ENCODE data around the gene ANTXR1.
A peak's percentile ranks its signal among the peaks of the same experiment; 100 is the strongest.
"Not testable (repeated sequence)": the region's sequence is repeated elsewhere in the genome, so short reads cannot be mapped to it uniquely, and the experiment has no call there.

ANTXR1 gene

DNA sequence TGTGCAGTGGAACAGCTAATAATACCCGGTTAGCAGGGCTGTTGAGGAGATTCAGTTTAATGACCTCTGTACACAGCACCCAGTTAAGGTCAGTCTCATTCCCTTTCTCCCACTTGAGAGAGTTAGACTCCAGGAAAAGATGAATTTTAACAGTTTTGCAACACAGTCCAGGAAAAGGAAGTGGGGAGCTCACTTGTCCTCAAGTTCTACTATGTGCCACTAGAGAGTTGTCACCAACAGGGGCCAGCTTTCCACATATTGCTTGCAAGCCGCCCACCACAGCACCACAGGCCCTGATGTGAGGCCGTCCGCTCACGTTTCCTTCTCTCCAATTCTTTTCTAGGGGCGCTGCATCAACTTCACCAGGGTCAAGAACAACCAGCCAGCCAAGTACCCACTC, 231.9 kb downstream of the ANTXR1 start:
- DNase-seq = peak; percentile 63

DNA sequence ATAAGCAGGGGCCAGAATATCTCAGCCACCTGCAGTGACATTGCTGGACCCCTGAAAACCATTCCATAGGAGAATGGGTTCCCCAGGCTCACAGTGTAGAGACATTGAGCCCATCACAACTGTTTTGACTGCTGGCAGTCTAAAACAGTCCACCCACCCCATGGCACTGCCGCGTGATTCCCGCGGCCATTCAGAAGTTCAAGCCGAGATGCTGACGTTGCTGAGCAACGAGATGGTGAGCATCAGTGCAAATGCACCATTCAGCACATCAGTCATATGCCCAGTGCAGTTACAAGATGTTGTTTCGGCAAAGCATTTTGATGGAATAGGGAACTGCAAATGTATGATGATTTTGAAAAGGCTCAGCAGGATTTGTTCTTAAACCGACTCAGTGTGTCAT, 234.6 kb downstream of the ANTXR1 start:
- DNase-seq = no peak

DNA sequence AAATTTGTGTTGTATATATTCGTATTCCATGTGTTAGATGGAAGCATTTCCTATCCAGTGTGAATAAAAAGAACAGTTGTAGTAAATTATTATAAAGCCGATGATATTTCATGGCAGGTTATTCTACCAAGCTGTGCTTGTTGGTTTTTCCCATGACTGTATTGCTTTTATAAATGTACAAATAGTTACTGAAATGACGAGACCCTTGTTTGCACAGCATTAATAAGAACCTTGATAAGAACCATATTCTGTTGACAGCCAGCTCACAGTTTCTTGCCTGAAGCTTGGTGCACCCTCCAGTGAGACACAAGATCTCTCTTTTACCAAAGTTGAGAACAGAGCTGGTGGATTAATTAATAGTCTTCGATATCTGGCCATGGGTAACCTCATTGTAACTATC, 235.3 kb downstream of the ANTXR1 start:
- no peak for DNase-seq

DNA sequence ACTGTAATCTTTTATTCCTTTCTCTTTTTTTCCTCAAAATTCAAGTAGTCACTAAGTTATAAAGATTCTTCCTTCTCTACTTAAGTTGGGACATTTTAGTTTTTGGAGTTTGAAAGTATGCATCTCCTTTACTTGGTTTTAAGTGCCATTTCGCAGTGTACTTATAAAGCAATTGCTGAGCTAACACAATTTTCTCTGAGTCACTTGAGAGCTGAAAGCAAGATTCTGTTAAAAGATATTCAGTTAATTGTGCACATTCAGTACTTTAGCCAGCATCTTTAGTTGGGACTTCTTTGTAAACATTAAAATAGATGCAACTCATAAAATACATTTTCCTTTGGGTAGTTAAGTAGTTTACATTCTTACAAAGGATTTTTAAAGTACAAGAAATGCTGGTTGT, 238.0 kb downstream of the ANTXR1 start:
- no peak for DNase-seq

DNA sequence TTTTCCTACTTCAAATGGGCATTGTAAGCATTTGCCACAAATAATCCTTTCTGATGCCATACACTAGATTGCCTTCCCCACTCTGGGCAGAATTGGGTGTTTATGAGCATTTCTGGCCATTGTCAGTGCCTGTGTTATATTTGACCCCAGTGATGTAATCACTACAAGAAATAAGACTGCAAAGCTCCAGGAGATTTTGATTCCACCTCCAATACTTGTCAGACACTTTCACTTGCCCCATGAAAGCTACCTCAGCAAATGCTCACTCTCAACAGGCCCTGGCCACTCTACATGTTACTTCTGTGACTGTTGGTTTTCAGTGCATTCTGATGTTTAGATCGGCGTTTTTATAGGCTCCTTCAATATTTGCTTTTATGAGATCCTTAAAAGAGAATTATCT, 239.0 kb downstream of the ANTXR1 start:
- DNase-seq = no peak

DNA sequence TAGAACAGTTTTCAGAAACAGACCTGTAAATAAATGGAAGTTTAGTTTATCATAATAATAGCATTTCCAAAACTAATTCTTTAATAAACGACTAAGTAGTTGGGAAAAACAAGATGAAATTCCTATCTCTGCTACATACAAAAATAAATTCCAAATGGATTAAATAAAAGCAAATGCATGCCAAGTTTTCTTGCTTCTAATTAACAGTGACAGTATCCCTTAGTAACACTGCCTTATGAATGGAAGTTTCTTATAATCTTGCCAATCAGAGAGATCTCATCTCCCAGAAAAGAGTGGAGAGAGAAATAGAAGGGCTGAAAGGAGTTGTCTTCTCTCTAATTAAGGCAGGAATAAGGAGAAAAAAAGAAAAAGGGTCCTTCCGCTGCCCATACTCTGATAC, 240.1 kb downstream of the ANTXR1 start:
- DNase-seq = no peak

DNA sequence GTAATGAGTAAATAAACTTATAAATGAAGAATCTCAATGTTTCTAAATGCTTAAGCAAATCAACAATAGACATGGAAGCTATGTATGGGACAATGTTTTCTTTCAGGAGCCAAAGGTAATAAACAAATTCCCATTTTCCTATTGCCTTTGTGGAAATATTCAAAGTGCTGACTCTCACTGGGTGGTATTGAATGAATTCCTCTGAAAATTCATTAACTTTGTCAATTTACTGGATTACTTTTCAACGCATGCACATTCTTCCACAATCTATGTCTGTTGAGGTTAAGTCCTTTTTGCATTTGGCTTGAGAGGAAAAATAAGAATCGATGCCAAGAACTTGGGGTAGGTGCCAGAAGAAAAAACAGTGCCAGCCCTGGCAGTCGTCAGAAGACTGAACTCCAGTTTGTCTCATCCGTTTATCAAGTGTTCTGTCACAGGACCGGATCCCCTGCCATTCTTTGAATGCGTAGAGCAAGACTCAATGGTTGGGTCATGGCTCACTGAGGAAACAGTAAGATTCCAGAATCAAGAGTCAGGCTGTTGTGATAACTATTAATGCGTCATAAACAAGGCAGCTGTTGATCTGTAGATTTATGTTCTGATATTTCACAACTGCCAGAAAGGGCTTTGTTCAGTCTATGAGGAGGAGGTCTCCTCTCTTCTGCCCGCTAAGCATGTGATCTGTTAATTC, 240.8 kb downstream of the ANTXR1 start:
- DNase-seq = no peak

DNA sequence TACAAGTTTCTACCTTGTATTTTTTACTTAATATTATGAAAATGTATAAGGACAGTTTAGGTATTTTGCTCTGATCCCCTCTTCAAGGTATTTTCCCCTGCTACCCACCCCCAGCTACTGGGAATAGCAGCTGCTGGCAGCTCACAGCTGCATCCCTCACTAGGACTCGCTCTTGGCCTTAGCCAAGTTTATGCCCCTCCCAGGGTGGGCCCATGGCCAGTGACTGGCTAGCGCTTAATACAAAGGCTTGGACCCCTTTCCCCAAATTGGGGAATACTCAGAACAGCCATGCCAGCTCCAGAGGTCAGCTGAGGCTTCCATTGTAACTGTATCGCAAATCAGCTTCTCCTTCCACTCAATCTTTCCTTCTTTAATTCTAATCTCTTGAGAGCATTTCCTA, 242.8 kb downstream of the ANTXR1 start:
- no peak for DNase-seq

DNA sequence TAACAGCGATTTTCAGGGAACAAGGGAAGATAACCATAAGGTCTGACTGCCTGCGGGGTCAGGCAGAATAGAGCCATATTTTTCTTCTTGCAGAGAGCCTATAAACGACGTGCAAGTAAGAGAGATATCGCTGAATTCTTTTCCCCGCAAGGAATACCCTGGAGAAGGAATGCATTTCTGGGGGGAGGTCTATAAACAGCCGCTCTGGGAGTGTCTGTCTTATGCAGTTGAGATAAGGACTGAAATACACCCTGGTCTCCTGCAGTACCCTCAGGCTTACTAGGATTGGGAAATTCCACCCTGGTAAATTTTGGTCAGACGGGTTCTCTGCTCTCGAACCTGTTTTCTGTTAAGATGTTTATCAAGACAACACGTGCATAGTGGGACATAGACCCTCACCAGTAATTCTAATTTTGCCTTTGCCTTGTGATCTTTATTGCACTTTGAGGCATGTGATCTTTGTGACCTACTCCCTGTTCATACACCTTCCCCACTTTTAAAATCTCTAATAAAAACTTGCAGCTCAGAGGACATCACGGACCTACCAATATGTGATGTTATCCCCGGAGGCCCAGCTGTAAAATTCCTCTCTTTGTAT, 247.1 kb downstream of the ANTXR1 start:
- DNase-seq = not testable (repeated sequence)

DNA sequence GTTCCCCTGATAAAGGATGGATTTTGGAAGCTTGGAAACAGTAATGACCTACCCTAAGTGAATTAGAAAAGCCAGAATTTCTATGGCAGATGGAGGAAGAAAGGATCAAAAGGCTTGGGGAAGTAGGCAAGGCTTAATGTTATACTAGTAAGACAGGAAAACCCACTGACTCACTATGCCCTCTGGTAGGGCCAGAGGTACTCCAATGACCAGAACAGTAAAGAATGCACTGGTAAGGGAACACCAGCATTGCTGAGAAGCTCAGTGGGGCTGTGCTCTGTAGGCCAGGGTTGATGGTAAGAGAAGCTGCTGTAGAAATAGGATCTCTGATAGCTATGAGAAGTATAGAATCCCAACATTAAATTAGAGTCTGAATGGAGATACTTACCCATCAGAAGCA, 247.7 kb downstream of the ANTXR1 start:
- DNase-seq = no peak

DNA sequence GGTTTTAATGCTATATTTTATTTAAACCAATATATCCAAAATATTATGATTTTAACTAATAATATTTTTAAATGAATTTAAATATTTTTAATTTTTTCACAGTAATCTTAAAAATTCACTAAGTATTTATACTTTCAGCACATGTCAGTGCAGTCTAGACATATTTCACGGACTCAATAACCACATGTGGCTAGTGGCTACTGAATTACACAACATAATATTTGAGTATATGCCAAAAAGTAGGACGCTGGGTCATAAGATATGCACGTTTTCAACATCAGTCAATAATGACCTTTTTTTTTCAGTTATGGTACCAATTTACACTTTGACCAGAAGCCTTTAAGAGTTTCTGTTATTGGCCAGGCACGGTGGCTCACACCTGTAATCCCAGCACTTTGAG, 256.4 kb downstream of the ANTXR1 start:
- DNase-seq = peak; percentile 30

DNA sequence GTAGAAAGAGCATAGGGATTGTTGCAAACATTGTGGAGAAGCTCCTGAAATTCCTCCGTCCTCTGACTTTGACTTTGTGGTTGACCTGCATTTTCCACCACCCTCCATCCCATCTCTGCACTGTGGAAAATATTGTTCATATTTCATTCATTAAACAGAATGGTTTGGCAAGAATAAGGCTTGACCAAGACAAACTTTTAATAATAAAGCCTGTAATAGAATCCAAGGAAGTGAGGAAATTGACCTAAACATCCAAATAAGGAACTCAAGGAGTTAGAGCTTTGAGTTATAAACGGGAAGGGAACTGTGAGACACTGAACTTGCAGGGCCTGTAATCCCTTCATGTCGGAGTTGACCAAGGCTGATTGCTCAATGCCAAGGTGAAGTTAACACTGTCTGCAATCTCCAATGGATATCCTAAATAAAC, 258.9 kb downstream of the ANTXR1 start:
- DNase-seq = peak; percentile 94

DNA sequence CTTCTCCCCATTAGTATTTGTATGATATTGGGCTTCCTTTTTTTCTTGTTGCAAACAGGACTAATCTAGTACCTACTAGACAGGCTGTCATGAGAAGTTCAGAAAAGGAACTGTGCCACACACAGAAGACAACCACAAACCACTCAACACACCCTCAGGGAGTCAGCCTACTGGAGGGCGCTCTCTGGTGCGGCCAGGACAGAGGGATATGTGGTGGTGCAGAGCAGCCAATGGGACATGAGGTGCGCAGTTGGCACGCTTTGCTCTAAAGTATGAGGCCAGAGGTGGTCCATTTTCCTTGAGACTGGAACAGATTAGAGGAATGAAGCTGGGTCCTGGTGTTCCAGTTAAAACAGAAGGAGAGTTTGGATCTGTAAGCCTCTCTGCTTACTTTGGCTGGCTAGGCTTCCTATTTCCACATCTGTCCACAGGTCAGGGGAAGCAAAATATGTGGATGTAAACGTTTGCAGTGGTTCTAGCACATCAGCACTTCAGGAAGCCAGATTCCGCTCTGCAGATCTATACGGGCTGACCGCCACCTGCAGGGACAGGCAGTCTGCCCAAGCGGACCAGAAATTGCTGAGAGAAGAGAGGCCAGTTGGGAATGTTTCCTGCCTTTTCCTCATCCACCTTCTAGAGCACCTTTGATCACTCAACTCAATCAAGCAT, 260.0 kb downstream of the ANTXR1 start:
- peak; percentile 96 for DNase-seq

DNA sequence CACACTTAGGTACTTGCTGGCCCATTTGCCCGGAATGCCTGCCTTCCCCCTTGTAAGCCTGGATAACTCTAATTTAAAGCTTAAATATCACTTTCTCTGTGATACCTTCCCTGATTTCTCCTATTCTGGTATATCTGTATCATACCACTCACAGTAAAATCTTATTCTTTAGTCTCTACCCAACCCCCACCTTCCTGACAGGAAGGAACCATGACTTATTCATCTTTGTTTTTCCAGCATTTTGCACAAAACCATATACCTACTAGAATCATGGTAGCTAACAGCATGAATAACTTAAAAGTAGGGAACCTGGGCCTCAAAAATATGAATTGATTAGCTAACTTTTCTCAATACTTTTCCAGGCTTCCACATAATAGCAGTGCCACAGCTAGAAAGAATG, 262.5 kb downstream of the ANTXR1 start:
- no peak for DNase-seq

DNA sequence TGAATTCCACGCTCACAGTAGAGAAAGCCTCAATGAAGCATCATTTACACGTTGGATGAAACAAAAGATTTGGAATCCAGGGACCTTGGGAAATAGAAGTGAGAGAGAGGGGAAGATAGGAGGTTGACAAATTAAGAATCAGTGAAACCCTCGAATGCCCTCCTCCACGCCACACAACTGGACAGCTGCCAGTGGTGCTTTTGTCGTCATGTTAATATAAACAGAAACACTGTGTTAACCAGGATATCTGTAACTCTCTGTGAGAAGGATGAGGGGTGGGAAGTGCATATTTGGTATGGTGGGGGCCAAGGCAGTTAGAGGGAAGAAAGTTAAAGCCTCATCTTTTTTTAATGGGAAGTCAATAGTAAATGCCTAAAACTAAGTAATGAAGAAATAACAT, 265.4 kb downstream of the ANTXR1 start:
- DNase-seq = peak; percentile 40

DNA sequence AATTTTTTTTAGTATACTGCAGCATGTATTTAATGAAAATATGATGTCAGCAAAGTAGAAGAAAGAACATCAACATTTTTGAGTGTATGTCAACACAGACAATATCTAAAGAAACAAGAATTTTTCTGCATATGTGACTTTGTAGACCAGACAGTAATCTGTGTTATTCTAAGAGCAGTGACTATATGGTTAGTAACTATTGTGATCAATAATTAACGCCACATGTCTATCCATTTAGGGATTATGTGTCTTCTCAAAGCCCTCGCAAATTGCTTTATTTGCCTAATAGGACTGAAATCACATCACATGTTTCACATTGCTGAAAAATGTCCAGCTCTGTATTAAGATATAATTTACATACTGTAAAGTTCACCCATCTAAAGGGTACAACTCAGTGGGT, 266.2 kb downstream of the ANTXR1 start:
- DNase-seq = no peak

DNA sequence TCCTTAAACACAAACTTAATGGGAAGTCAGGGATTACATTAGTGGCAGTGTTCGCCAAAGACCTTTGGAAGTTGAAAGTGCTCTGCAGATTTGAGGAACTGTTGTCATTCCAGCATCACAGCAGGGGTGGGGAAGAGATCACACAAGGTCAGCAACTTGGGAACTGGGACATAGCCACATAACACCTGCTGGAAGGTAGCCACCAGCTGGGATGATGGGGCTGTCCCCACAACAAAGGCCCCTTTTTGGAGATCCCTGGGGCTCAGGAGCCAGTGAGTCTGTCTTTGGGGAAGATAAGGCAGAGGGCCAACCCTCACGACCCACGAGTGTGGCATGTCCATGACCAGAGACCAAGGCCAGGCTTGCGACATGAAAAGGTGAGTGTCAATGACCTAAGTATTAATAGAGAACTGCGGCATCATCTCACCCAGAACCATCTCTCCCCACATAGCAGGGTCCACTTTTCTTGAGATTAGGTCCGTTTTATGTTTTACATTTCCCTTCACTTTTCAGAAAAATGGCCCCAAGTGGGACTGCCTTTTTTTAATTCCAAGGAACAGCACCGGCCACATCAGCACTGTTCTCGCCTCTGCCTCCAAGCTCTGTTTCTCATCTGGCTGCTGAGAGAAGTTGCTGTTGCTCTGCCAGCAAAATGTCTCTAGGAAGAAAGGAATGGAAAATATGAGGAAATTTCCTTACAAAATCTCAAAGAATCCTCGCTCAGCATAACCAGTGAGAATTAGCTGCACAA, 267.1 kb downstream of the ANTXR1 start:
- DNase-seq = no peak

DNA sequence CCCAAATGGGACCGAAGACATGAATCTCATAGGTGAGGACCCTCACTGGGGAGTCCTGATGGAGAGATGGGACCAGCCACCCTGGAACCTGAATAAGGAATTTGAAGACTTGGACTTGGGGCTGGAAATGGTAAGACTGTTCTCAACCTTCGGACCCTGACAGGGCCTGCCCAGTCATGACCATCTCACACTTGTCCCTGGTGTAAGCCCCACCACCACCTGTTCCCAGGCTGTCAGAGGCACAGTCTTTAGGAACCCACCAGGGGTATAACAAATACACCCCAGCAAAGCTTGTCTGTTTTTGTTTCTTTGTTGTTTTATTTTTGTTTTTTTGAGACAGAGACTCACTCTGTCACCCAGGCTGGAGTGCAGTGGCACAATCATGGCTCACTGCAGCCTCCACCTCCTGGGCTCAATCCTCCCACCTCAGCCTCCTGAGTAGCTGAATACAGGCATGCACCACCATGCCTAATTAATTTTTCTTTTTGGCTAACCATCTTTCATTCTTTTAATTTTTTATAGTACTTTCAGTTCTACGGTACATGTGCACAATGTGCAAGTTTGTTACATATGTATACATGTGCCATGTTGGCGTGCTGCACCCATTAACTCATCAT, 267.9 kb downstream of the ANTXR1 start:
- no peak for DNase-seq

DNA sequence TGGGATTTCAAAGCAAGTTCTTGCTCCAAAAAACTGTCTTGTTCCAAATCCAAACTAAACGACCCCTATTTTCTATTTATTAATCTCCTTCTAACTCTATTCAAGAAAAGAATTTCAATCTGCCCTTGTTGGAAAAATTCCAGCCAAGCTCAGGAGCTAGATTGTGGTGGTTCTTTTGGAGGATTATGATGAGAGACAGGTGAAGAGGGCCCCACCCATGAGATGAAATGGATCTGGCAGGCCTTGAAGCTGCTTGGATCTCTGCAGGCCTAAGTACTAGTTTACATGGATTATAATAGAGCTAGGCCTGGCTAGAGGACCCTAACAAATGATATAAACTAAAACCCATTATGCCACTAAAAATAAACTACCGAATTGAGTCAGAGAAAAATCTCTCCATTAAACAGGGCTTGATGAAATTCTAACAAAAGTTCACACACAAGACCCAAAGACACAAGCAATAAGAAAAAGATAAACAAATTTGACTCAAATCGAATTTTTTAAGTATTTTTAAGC, 272.5 kb downstream of the ANTXR1 start:
- DNase-seq = no peak

DNA sequence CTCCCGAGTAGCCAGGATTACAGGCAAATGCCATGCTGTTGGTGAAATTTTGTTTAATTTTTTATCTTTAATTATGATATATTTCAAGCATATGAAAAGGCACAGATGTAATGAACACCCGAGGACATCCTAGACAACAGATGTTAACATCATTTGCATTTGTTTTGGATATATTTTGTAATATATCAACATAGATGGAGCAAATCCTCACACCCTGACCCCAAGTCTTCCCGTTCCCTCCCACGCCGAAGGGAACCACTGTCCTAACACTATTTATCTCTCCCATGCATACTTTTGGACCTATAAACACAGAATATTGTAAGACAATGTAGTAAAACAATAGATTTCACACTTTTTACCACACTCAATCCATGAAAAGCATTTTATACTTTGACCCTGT, 274.6 kb downstream of the ANTXR1 start:
- DNase-seq = no peak

DNA sequence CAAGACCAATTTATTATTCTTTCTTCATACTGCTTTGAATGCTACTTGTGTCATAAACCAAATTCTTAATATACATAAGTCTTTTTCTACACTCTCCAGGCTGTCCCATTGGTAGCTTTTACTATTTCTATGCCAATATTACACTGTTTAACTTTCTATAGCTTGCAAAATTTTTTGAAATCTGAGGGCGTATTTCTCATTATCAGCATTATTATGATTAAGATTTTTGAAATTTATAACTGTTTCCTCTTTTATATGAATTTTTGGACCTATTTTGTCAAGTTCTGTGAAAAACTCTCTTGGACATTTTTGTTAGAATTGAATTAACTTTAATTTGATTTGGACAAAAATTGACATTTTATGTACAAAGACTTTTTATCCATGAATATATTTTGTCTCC, 275.4 kb downstream of the ANTXR1 start:
- DNase-seq = no peak

DNA sequence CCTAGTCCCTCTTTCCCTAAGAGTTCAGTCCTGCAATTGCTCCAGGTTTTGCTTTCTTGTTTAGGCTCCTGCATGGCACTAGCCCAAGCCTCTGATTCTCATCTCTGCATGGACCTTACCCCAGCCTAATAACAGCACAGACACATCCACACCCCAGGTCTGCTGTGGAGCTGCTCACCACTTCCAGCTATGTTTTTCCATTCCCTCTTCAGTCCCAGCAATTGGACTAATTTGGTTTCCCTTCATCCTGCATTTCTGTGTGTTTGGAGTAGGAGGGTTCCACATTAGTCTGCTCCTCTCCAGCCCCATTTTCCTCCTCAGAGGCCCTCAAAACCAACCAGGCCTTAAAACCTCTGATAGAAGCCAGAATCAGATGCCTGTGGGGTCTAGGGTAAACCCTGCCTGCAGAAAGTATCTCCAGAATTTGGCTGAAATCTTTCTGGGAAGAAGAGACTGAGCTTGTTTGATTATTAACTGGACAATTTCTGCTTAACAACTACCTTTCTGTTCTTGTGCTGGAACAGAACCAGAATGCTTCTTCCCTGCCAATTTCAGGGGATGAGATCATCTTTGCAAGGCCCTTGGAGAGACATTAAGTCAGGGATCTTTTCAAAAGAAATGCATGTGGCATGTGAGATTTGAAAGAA, 278.1 kb downstream of the ANTXR1 start:
- DNase-seq = no peak

DNA sequence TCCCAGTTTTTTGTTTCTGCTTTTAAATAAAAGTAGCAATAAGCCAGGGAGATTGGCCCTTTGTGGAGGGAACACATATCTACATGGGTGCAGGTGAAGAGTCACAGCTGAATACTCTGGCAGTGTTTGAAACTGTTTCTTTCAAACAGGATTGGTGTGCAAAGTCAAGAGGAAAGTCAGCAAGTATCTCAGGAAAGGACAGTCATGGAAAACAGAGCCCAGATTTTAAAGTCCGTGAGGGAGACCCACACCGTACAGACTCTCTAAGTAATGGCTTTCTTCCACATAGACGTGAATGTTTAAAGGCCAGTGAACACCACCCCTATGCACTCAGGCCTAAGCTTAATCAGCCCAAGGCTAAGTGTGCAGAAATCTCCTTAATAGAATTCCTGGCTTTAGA, 278.7 kb downstream of the ANTXR1 start:
- no peak for DNase-seq

All from MV-4-11 (cell line).